GM10248 (cell line): ENCODE results near the gene TMOD1.

Source experiments
- CTCF ChIA-PET: fragments of 300-600 bp; sonication (Branson Sonifier 250); formaldehyde crosslinking; extraction: SDS; loops from one replicate; lab custom pipeline; 2021; ENCODE audit warnings: antibody characterized with exemption; lab: Yijun Ruan, JAX
- POLR2A ChIA-PET: fragments of 350-650 bp; sonication (Branson Sonifier 250); formaldehyde crosslinking; extraction: SDS; loops from one replicate; lab custom pipeline; 2020; ENCODE audit warnings: antibody characterized with exemption; lab: Yijun Ruan, JAX
- DNase-seq: peaks from one replicate; pipeline ENCODE4 v3.0.0; 2012; ENCODE audit errors: extremely low spot score
- CTCF ChIP-seq: IDR thresholded peaks from 2 replicates; pipeline ENCODE4 v1.5.1; 2012; ENCODE audit warnings: mild to moderate bottlenecking, low read depth; ENCODE audit errors: extremely low read depth, missing control alignments, control extremely low read depth

TMOD1 gene

DNA sequence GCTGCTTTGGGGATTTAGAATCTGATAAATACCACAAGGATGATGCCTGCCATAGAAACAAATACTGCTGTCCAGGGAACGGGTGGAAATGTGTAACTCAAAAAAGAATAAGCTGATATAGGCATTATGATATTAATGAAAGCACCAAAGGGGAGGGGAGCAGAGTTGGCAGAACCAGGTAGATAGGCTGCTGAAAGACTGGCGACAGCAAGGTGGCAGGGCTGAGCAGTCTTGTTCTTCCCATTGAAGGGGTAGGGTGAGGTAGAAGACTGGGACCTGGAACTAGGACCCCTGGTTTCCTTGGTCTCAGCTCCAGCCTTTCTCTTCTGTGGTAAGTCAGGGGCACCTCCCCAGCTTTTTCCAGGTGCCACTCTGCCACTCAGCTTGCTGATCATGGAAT lies 31.4 kb upstream of the TMOD1 start:
- ChIA-PET CTCF (interaction anchor here (1.1 to 10.4 kb wide), 32 partner anchors 10 to 613 kb away, joined by 3 to 443 read pairs (median 8); partner anchors contain the start of genes NCBP1, TMOD1, TSTD2 and XPA), POLR2A (no interaction called here)
- TF ChIP-seq CTCF, result peak; percentile 39
- DNase-seq, result no peak

GRCh38 chr9:97473717-97474116 lies 27.7 kb upstream of the TMOD1 start:
- ChIA-PET CTCF (interaction anchor here (0.8 to 10.4 kb wide), 12 partner anchors 9 to 167 kb away, joined by 3 to 443 read pairs (median 4); partner anchors contain the start of genes TDRD7 and TMOD1), POLR2A (no interaction called here)
- DNase-seq, result no peak
- TF ChIP-seq CTCF, result no peak

DNA sequence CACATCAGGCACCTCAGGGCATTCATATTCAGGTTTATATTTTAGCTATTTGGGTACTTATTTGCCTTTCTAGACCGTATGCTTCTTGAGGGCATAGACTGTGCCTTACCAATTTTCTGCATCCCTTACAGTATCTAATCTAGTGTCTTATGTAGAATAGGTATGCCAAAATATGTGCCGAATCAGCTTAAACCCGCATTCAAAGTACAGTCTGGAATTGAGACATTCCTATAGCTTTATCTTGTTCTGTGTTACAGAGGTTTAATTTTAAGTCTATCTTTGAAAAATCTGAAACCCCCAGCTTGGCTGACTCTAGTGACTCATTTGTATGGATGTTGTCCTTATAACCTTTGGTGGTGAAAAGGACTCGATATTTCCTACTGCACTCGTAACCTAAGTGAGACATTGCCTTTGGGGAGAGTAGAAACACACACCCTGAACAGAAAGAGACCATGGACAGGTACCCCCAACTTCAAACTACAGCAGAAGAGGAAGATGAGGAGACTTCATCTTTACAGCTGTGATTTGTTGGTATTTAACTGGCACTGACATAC lies 27.0 kb upstream of the TMOD1 start:
- POLR2A ChIA-PET, result no interaction called here

DNA sequence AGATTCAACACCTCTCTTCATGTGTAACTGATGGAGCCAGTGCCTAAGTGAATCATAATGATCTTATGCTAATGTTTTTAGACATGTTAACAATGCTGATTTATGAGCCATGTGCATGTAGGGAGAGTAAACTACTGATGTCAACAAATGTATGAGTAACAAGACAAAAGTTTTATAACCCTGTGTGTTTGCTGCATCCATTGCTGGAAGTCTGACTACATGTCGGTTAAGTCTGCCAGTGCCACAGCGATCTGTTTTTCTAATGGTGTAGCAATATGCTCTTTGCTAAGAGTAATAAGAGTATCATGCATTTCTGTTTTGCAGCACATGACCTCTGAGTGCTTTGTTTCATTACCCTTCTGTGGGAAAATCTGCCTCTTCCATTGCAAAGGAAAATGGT lies 26.4 kb upstream of the TMOD1 start:
- DNase-seq, result no peak
- TF ChIP-seq CTCF, result no peak
- ChIA-PET CTCF (interaction anchor here (1.2 to 10.4 kb wide), 5 partner anchors 10 to 138 kb away, joined by 3 to 443 read pairs (median 159); partner anchors contain the start of genes TDRD7 and TMOD1), POLR2A (no interaction called here)

More for the DNA sequence above, 27.0 kb upstream of the TMOD1 start:
- DNase-seq, result no peak
- no peak for TF ChIP-seq CTCF
- CTCF ChIA-PET, result interaction anchor here (0.8 to 10.4 kb wide), 8 partner anchors 11 to 166 kb away, joined by 3 to 443 read pairs (median 10); partner anchors contain the start of genes TDRD7 and TMOD1

DNA sequence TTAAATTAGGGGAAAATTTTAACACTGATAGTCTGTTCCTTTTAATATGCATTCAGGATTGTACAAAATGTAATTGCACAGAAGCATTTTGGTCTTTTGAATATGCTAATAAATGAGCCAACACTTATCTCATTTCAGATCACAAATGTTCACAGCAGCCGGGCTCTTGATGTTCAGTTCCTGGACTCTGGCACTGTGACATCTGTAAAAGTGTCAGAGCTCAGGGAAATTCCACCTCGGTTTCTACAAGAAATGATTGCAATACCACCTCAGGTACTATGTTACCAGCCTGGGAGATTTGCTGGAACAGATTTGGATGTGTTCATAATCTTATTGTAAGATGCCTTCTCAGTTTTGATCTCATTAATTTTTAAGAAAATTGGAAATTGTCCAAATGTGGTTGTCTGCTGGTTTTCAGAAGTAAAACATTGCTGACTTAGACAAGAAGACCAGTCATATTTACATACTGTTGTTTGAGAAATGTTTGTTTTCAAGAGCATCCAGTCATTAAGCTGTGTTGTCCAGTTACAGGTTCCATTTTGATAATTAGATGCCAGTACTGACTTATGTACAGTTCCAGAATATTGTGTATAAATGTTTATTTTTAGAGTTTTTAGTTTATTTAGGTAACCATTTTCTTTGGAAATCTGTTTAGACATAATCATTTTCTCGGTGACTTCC lies 23.0 kb upstream of the TMOD1 start:
- TF ChIP-seq CTCF, result no peak
- ChIA-PET CTCF (interaction anchor here (1.4 to 5.5 kb wide), 3 partner anchors 10 to 120 kb away, joined by 3 to 74 read pairs (median 4); no protein-coding TSS in a partner anchor), POLR2A (no interaction called here)
- DNase-seq, result no peak

GRCh38 chr9:97479496-97480159 lies 21.8 kb upstream of the TMOD1 start:
- DNase-seq, result no peak
- POLR2A ChIA-PET, result no interaction called here
- CTCF ChIA-PET, result interaction anchor here (1.4 to 5.5 kb wide), 5 partner anchors 11 to 157 kb away, joined by 3 to 74 read pairs (median 5); partner anchors contain the start of gene TMOD1
- no peak for TF ChIP-seq CTCF
